ENCODE results near the gene ST6GALNAC1.

- TF ChIP-seq POLR2A (IDR thresholded peaks at IDR 0.05; ENCODE audit: low read depth, low read length) (no peak), TAF1 (IDR thresholded peaks at IDR 0.05; ENCODE audit: borderline replicate concordance, low read depth, low read length) (no peak), POLR2AphosphoS5 (IDR thresholded peaks at IDR 0.05; ENCODE audit: low read depth, low read length) (no peak)
Measured at GRCh38 chr17:76676629-76677028, 33.1 kb upstream of the ST6GALNAC1 start.

All from GM12892 (cell line).